ENCODE data around the gene RNF169. TPM values are rescaled to one million over a fixed set of nuclear protein-coding genes. Genes with fewer than 3 reads are reported as not detected.

The RNF169 gene
- total and polyA plus RNA-seq, 2 of the 8 experiments (the other 6 are each of a cell fraction or from before 2014, with no cell fraction given) = 3.6 to 12.5 TPM

DNA sequence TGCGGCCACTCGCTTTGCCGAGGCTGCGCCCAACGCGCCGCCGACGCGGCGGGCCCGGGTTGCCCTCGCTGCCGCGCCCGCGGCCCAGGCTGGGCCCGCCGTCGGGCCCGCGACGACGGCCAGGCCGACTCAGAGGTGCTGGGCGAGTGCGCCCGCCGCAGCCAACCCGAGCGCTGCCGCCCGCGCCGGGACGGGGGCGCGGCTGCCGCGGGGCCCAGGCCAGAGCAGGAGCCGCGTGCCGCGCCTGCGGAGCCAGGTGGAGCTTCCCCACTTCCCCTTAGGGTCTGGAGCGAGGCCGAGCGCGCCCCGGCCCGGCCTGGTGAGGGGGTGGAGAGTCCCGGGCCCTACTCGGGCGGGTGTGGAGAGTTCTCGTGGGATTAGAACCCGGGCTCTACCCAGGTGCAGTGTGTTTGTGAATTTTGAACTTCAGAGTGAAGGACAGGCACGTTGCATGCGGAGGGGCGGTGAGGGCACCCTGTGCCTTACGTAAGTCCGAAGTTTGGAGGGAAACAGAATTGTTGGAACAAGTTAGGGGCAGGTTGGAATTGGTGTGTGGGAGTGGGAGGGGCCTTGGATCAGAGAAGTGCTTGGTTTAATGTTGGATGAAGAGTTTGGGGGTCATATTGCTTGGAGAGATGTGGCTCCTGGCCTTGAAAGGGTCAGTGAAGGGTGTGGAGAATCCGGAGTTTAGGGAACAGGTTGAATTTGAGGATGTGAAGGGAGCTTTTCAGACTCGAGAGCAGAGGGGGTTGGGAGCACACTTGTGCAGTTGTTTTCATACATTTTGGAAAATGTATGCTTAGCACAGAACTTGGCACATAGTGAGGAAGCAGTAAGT is 697 bp downstream of the RNF169 start (continued):
- TF ChIP-seq, protein P1, sequence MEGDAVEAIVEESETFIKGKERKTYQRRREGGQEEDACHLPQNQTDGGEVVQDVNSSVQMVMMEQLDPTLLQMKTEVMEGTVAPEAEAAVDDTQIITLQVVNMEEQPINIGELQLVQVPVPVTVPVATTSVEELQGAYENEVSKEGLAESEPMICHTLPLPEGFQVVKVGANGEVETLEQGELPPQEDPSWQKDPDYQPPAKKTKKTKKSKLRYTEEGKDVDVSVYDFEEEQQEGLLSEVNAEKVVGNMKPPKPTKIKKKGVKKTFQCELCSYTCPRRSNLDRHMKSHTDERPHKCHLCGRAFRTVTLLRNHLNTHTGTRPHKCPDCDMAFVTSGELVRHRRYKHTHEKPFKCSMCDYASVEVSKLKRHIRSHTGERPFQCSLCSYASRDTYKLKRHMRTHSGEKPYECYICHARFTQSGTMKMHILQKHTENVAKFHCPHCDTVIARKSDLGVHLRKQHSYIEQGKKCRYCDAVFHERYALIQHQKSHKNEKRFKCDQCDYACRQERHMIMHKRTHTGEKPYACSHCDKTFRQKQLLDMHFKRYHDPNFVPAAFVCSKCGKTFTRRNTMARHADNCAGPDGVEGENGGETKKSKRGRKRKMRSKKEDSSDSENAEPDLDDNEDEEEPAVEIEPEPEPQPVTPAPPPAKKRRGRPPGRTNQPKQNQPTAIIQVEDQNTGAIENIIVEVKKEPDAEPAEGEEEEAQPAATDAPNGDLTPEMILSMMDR (IDR thresholded peaks at IDR 0.05; ENCODE audit: control extremely low read depth in 1 of 3, insufficient read depth in 1 of 3, low read depth in 1 of 3, low read length in 3 of 3) = no peak
- TF ChIP-seq BACH1 (IDR thresholded peaks at IDR 0.05; ENCODE audit: low read length) (no peak), SP4 (IDR thresholded peaks at IDR 0.05; ENCODE audit: low read length) (no peak), CTBP2 (IDR thresholded peaks at IDR 0.05; ENCODE audit: borderline replicate concordance, insufficient read depth, insufficient read length, low read length) (no peak), CBX8 (IDR thresholded peaks at IDR 0.05; ENCODE audit: borderline replicate concordance, low read depth, low read length) (no peak), POU5F1 (IDR thresholded peaks at IDR 0.05; ENCODE audit: low read depth, low read length) (no peak), JUND (IDR thresholded peaks at IDR 0.05; ENCODE audit: low read length) (no peak)
- TF ChIP-seq, protein P2, sequence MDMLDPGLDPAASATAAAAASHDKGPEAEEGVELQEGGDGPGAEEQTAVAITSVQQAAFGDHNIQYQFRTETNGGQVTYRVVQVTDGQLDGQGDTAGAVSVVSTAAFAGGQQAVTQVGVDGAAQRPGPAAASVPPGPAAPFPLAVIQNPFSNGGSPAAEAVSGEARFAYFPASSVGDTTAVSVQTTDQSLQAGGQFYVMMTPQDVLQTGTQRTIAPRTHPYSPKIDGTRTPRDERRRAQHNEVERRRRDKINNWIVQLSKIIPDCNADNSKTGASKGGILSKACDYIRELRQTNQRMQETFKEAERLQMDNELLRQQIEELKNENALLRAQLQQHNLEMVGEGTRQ (IDR thresholded peaks at IDR 0.05; ENCODE audit: low read length) = no peak

Measured in H1 (cell line).